Activated CD4-positive, CD25-positive, alpha-beta regulatory T cell treated with anti-CD3 and anti-CD28 coated beads, Interleukin-2, amount 50 U/mL, for 24 hours (primary cell): Measurements from ENCODE around the gene COA1.
"Not testable (repeated sequence)": the region's sequence is repeated elsewhere in the genome, so short reads cannot be mapped to it uniquely, and the experiment has no call there.

Source experiments
- ATAC-seq, 2 donors: fragments of 150-1000 bp; cut with Tn5 transposase; one replicate each; pipeline ENCODE4 v1.10.0; 2021; ENCODE audit warnings: mild to moderate bottlenecking in 1 of 2, moderate library complexity in 1 of 2

COA1 gene

DNA sequence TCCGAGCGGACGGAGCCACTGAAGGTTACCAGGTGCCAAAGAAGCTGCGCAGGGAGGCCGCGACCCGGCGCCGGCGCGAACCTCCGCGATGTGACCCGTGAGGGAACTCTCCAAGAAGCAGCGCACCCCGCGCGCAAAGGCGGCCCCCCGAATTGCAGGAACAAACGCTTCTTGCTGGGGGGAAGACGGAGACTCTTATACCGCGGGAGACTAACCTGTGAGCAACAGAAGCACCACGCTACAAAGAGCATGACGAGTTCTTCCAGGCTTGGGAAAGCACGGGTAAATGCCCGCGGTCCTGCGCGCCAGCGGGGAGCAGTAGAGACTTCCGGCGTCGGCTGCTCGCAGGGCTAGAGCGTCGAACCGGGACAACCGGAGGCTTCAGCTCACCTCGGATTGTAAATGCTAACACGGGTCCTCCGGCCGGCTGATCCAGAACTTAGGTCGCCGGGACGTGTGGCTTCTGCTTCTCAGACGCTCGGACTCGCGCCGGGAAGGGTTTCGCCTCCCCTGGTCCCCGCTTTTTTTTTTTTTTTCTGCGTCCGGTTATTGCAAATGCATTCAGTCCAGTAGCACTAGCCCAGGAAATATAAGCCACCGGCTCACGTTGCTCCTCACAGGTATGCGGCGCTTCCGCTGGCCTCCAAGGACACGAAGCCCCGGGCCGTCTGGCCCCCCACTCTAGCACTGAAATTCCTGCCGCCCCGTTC is at the start of gene COA1:
TSS of gene COA1 (minus strand) at position 310 of the 710 bp plus-strand sequence. CDS start 80,909 bp downstream, outside the sequence.
- peak; percentile 97 to 98 for ATAC-seq

GRCh38 chr7:43778293-43779044 is 49.1 kb upstream of the COA1 start:
- ATAC-seq, result not testable (repeated sequence)

- not testable (repeated sequence) for ATAC-seq
Measured at GRCh38 chr7:43775255-43775654, 45.9 kb upstream of the COA1 start.

DNA sequence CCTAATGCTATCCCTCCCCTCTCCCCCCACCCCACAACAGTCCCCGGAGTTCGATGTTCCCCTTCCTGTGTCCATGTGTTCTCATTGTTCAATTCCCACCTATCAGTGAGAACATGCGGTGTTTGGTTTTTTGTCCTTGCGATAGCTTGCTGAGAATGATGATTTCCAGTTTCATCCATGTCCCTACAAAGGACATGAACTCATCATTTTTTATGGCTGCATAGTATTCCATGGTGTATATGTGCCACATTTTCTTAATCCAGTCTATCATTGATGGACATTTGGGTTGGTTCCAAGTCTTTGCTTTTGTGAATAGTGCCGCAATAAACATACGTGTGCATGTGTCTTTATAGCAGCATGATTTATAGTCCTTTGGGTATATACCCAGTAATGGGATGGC is 43.9 kb upstream of the COA1 start:
- ATAC-seq, result not testable (repeated sequence)

- ATAC-seq, result no peak
Measured at GRCh38 chr7:43771573-43771972, 42.2 kb upstream of the COA1 start.

GRCh38 chr7:43771128-43771527 is 41.8 kb upstream of the COA1 start:
- no peak for ATAC-seq

DNA sequence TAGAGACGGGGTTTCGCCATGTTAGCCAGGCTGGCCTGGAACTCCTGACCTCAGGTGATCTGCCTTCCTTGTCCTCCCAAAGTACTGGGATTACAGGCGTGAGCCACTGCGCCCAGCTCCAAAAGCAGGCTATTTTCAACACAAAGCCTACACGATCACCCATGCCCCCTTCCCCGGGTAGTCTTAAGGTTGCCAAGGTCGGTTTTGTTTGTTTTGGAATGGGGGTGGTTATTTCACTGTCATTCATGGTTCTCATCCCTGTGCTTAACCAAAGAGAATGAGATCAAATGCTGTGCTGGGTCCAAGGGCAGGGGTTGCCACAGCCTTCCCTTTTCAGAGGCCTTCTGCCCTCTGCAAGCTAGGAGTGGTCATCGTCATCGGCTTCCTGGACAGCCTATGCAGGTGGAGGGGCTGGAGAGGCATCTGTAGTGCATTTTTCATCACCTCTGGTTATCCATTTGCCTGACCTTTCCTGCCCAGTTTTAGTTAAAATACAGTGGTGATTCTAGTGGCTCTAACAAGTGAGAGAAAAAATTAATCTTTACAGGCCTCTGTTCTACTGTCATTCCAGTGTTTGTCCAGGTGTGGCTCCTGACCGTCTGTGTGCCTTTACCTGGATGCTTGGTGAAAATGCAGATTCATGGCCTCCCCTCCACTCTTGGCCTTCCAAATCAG is 40.6 kb upstream of the COA1 start:
- ATAC-seq, result no peak

DNA sequence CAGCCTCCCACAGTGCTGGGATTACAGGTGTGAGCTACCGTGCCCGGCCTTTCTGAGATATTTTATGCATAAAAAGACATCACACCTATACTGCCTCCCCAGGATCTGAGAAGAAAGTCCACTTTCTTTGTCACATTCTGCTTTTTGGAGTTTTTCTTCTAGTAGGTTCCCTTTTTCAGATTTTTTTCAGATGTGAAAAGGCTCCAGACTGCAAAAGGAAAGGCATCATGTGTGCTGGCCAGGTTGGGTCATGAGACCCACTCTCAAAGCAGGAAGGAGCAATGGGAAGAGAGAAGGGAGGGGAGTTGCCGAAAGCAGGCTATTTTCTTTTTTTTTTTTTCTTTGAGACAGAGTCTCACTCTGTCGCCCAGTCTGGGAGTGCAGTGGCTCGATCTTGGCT is 40.0 kb upstream of the COA1 start:
- ATAC-seq, result no peak

GRCh38 chr7:43768887-43769272 is 39.6 kb upstream of the COA1 start:
- ATAC-seq, result peak; percentile 32 to 63

GRCh38 chr7:43768201-43768886 is 39.0 kb upstream of the COA1 start:
- ATAC-seq, result peak in 1 of 2 donors; percentile 17

GRCh38 chr7:43767311-43767710 is 38.0 kb upstream of the COA1 start:
- ATAC-seq, result no peak

GRCh38 chr7:43766564-43766963 is 37.2 kb upstream of the COA1 start:
- ATAC-seq, result no peak

- no peak for ATAC-seq
Measured at GRCh38 chr7:43764807-43765491, 35.6 kb upstream of the COA1 start.

DNA sequence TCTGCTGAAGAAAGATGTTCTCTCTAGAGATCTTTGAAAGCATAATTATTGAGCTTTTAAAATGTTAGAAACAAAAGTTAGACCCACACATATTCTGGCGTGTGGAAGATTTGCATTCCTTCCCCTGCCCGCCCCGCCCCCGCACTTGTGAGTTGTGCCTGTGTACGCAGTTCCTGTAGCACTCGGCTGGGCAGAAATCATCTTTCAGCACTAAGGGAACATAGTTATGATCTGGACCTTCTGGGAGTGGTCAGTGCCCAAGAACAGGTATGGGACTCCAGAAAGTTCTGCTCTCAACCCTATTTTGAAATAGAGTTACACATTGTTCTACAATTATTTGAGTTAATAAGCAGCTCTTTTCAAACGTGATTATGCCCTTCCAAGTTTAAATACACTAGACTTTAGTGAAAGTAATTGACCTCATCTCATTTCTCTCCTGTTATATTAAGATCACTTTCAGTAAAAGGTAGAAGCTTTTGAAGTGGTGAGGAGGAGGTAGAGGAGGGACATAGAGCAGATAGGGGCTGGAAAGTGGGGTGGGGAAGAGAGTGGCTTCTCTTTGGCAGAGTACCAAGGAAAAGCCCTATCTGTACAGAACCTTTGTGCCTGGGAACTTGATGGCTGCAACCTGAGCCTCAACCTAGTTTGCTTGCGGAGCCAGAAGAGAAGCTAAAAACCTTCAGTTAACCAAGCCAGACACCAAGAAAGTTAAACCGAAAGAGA is 34.9 kb upstream of the COA1 start:
- peak in 1 of 2 donors; percentile 28 for ATAC-seq

DNA sequence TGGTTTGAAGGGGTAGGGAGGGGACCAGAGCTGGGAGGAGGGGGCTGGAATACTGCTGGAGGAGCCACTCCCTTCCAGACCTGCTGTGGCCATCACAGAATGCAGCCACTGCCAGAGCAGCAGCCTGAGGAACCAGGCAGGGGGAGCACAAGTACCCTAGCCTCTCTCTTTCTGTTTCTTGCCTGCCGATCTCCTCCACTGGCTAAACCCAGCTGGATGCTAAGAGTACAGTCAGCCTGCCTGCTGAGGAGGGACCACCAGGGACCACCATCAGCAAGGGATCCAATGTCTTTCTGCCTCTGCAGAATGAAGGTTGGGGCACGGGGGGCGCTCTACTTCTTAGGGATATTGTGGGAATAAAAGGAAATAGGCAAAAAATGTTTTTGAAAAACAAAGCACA is 33.9 kb upstream of the COA1 start:
- no peak for ATAC-seq

- no peak for ATAC-seq
Measured at GRCh38 chr7:43761938-43762692, 32.8 kb upstream of the COA1 start.

GRCh38 chr7:43761382-43761781 is 32.1 kb upstream of the COA1 start:
- ATAC-seq, result no peak

GRCh38 chr7:43760861-43761260 is 31.5 kb upstream of the COA1 start:
- no peak for ATAC-seq

DNA sequence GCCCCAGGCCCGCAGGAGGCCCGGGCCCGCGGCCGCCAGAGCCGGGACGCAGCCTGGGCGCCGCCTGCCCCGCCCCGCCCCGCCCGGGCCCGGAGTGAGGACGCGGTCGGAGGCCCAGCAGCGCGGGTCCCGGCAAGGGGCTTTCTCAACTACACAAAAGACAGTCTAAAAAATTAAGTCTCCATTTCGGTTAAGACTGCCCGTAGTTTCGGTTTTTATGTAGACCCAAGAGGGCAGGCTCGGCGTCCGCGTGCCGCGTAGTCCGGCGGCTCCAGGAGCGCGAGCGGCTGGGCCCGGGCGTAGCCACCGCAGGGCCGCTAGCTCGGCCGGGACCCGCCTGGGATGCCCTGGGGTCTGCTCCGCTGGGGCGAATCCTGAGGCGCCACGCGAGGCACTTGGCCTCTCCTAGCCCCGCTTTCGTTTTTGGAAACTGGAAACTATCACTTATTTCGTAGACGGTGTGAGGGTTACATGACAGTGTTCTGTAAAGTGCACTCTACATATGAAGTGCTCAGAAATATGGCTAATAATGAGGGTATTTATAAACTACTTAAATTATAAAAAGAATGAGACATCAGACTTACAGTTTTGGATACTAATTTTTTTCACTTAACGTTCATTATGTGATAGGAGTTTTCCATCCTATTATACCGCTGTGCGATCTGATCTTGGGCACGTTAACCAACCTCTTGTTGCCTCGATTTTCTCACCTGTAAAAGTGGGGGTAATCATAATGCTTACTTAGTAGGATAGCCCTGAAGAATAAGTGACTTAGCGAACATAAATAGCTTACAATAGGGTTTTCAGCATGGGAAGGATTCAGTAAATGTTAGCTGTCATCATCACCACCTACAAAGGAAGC is 29.7 kb upstream of the COA1 start:
- peak; percentile 78 to 82 for ATAC-seq
